Left hindlimb (tissue), 1 donor: Measurements from ENCODE around the gene TLK2.
"Not testable (repeated sequence)": the region's sequence is repeated elsewhere in the genome, so short reads cannot be mapped to it uniquely, and the experiment has no call there.

Experiments used
- DNase-seq: peaks from one replicate; pipeline ENCODE4 v3.0.0-alpha.2; 2018

TLK2 gene

DNA sequence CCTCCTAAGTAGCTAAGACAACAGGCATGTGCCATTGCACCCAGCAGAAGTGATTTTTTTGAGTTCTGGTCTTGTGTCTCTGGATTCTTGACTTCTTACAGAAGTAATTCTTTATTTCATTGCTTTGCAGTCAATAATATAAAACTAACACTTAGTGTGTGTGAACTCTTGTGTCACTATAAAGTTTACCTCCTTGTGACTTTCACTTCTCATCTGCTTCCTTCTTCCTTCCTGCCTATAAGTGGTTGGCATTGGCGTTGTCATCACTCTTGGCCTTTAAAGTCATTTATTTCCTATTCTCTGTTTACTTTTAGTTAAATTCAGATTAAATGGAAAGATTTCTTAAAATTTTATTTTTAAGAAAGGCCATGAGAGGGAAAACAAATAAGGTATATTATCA is 12.4 kb downstream of the TLK2 start:
- DNase-seq: not testable (repeated sequence)

DNA sequence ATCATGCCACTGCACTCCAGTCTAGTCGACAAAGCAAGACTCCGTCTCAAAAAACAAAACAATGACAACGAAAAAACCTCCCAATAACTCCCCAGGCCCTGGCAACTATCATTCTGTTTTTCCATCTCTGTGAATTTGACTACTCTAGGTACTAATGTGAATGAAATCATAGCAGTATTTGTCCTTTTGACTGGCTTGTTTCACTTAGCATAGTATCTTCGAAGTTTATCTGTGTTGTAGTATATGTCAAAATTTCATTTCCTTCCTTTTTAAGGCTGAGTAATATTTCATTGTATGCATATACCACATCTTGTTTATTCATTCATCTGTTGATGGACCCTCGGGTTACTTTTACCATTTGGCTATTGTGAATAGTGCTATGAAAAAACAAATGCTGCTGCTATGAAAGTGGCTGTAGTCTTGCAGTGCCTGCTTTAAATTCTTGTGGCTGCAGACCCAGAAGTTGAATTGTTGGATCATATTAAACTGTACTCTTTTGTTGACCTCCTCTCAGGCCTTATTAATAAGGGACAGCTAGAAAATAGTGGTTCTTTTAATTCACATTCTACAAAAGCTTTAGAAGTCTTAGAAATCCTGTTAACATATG is 14.5 kb downstream of the TLK2 start:
- DNase-seq: not testable (repeated sequence)

- DNase-seq: not testable (repeated sequence)
Measured at GRCh38 chr17:62494073-62494472, 15.4 kb downstream of the TLK2 start.

DNA sequence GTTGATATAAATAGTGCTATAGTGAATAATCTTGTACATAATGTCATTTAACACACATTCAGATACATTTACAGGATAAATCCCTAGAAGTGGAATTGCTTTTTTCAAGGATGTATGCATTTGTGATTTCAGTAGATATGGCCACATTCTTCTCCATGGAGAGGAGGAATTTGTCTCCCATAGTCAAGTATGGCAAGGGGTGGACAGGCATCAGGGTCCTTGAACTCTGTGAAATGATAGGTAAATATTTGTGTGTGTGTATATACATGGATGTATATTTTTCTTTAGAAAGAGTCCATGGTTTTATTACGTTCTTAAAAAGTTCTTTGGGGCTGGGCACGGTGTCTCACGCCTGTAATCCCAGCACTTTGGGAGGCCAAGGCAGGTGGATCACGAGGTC is 17.7 kb downstream of the TLK2 start:
- DNase-seq: not testable (repeated sequence)

DNA sequence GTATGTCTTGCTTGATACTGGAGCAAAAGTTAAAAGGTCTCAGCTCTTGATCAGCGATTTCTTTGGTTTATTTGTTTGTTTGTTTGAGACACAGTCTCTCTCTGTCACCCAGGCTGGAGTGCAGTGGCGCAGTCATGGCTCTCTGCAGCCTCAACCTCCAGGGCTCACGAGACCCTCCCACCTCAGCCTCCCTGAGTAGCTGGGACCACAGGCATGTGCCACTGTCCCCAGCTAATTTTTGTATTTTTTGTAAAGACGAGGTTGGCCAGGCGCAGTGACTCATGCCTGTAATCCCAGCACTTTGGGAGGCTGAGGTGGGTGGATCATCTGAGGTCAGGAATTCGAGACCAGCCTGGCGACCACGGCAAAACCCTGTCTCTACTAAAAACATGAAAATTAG is 20.2 kb downstream of the TLK2 start:
- DNase-seq: not testable (repeated sequence)

DNA sequence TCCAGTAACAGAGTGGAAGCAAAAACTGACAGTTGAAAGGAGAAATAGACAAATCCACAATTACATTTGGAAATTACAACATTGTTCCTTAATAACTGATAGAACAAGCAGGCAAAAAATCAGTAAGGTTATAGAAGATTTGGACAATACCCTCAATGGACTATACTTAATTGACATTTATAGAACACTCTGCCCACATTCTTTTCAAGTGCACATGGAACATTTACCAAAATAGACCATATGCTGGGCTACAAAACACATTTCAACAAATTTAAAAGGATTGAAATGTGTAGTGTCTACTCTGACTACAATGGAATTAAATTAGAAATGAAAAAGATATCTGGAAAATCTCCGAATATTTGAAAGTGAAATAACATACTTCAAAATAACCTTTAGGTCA is 21.8 kb downstream of the TLK2 start:
- DNase-seq: not testable (repeated sequence)

DNA sequence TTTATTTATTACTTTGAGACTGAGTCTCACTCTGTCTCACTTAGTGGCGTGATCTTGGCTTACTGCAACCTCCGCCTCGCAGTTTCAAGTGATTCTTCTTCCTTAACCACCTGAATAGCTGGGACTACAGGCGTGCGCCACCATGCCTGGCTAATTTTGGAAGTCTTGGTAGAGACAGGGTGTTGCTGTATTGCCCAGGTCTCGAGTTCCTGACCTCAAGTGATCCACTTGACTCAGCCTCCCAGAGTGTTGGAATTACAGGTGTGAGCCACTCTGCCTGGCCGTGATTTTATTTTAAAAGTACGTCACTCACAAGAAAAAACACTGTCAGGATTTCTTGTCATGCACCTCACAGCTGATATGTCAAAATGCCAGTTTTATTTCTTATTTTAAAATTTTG is 26.2 kb downstream of the TLK2 start:
- not testable (repeated sequence) for DNase-seq

DNA sequence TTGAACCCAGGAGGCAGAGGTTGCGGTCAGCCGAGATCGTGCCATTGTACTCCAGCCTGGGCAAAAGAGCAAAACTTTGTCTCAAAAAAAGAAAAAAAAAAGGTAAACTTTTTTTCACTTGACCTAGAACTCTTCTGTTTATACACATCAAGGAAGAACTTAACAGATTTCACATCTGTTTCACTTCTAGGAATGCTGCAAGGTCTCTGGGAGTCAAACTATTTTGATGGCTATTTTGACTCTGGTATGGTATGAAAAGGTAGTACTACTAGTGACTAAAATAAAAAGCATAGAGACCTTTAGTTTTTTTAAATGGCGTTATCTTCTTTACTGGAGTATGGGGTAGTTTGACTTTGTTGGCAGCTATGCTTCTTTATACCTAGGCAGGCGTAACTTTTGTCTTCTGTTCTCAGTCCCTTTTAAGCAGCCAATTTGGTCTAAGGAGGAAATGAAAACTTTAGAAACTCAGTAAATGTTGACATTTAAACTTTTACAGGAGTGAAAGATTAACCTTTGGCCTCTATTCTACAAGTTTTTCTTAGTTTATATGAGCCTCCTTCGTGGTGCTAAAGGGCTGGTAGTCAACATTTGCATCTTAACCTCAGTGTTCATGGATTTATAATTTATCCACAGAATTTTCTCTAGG is 28.7 kb downstream of the TLK2 start:
- not testable (repeated sequence) for DNase-seq

DNA sequence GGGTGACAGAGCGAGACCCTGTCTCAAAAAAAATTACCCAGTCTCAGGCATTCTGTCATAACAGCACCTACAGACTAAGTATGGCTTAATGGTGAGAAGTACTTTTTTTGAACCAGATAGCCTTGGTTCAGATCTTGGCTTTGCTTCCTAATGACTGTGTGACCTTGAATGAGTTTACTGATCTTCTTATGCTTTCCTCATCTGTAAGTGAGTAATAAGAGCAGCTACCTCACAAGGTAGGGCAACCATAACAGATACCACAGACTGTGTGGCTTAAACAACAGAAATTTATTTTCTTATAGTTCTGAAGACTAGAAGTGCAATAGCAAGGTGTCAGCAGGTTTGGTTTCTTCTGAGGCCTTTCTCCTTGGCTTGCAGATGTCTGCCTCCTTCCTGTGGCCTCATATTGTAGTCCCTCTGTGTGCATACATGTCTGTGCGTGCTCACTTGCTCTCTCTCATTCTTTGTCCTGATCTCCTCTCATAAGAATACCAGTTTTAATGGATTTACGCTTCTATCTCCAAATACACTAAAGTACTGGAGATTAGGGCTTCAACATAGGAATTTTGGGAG is 31.7 kb downstream of the TLK2 start:
- not testable (repeated sequence) for DNase-seq

DNA sequence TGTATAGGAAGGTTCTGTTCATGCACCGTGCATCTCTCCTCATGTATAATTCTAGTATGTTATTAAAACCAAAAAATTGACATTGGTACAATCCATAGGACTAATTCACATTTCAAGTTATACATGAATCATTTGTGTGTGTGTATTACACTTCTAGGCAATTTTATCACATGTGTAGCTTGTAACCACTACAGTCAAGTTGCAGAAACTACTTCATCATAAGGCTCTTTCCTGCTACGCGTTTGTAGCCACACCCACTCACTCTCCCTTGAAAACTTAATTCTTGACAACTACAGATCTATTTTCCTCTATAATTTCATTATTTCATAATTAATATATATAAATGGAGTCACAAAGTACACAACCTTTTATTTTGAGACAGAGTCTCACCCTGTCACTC is 32.4 kb downstream of the TLK2 start:
- DNase-seq: not testable (repeated sequence)

- DNase-seq: not testable (repeated sequence)
Measured at GRCh38 chr17:62516376-62516775, 37.8 kb downstream of the TLK2 start.

- DNase-seq: not testable (repeated sequence)
Measured at GRCh38 chr17:62521295-62521694, 42.7 kb downstream of the TLK2 start.

GRCh38 chr17:62524077-62524476 is 45.5 kb downstream of the TLK2 start:
- not testable (repeated sequence) for DNase-seq

GRCh38 chr17:62525317-62525716 is 46.7 kb downstream of the TLK2 start:
- not testable (repeated sequence) for DNase-seq

DNA sequence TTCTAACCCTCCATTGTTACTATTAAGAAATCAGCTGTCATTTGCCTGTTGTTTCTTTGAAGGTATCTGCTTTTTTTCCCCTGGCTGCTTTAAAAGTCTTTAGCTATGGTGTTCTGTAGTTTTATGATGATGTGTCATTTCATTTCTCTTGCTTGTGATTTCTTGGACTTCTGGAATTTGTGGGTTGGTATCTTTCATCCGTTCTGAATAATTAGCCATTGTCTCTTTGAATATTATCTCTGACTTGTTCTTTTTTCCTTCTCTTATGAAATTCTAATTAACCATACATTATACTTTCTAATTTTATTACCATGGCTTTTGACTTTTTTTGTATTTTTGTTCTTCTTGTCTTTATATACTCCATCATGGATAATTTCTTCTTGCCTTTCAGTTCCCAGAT is 52.3 kb downstream of the TLK2 start:
- DNase-seq: not testable (repeated sequence)

DNA sequence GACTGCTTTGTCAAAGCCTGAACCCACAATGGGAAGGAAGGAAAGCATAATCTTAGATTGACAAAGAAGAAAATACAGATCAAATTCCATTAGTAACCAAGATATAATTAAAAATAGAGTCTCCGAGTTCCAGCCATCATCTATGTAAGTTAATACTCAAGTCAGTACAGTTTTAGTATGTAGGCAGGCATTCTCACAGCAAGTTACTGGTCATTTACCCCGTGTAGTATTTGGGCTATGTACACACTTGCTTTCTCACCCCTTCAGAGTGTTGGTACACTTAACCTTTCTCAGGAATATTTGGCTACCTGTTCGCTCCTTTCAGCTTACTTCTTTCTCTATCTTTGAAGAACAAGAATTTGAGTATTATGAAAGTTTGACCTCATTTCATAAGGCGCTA is 57.9 kb downstream of the TLK2 start:
- DNase-seq: not testable (repeated sequence)

GRCh38 chr17:62541073-62541472 is 62.4 kb downstream of the TLK2 start:
- not testable (repeated sequence) for DNase-seq

DNA sequence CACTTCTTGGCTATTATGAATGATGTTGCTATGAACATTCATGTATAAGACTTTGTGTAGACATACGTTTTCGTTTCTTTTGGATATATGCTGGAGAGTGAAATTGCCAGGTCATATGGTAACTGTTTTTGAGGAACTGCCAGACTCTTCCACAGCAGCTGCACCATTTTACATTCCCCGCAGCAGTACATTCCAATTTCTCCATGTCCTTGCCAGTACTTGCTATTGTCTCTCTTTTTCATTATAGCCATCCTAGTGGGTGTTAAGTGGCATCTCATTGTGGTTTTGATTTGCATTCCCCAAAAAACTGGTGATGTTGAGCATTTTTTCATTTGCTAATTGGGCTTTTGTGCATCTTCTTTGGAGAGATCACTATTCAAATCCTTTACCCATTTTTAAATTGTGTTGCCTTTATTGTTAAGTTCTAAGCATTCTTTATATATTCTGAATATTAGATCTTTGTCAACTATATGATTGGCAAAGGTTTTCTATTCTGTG is 64.7 kb downstream of the TLK2 start:
- not testable (repeated sequence) for DNase-seq

DNA sequence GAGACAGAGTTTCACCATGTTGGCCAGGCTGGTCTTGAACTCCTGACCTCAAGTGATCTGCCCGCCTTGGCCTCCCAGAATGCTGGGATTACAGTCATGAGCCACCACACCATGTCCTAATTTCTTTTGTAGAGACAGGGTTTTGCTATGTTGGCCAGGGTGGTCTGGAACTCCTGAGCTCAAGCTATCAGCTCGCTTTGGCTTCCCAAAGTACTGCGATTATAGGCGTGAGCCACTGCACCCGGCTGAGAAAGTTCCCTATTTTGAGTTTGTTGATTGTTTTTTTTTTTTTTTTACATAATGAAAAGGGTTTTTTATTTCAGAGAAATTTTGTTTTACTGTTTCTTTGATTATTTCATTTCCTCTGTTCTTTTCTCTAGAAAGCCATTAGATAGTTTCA is 67.4 kb downstream of the TLK2 start:
- DNase-seq: not testable (repeated sequence)

DNA sequence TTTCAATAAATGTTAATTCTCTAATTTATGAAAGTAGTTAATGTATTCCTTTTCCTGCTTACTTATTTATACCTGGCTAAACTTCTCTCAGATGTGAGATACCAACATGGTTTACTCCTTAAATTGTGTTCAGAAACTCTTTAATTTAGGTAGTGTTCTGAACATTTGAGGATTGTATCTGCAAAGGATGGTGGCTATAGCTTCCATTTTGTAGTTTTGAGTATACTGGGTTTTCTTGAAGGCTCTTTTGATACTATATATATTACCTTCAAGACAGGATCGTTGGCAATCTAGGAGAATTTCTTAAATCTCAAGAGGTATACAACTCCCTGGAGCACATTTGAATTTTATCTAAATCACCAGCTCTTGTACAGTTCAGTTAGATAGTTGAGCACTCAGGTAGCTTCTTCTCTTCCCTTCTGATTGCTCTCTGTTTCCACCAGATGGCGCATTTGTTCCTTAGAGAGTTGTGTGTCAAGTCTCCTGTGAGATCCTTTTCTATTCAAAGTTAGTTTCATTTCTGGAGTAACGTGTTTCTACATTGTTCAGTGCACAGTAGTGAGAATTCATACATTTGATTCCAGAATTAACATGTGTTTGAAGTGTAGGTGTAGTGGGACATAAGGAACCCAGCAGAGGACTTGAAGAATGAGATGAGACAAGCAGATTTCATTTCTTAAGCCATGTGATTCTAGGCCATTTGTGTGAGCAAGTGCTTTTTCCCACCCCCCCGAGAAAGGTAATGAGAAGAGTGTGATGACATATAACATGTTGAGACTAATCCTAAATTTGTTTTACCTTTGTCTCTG is 74.4 kb downstream of the TLK2 start:
- not testable (repeated sequence) for DNase-seq

DNA sequence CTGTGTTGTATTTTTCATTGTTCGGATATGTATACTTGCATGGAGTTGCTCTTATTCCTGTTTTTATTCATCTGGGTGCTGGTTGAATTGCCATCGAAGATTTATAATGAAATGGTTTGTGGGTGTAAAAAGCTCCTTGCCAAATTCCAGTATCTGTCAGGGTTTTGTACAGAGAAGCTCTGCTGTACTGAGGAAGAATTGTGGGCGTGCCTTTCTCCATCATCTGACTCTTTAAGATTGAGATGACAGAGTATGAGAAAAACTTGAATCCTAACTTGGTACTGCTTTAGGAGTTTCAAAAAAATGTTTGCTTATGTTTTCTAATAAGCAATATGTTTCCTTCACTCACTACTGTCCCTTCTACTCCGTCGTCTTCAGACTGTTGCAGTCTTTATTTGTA is 78.9 kb downstream of the TLK2 start:
- DNase-seq: not testable (repeated sequence)

DNA sequence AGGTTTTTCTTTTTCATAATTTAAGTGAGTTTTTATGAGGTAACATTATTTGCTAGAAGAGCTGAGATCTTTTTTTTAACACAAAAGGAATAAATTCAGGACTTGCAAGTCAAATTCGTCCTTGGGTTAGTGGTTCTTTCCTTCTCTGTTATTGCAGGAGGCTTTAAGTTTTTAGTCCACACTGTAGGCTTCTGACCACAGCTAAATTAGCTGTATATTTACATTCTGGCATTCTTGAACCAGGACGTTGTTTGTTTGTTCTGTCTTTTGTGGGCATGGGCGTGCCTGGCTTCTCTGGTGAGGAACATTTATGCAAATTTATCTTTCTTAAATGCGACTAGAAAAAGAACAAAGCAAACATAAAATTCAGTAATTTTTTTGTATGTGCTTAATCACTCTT is 80.3 kb downstream of the TLK2 start:
- DNase-seq: not testable (repeated sequence)

DNA sequence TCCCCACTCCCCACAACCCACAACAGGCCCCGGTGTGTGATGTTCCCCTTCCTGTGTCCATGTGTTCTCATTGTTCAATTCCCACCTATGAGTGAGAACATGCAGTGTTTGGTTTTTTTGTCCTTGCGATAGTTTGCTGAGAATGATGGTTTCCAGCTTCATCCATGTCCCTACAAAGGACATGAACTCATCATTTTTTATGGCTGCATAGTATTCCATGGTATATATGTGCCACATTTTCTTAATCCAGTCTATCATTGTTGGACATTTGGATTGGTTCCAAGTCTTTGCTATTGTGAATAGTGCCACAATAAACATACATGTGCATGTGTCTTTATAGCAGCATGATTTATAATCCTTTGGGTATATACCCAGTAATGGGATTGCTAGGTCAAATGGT is 82.3 kb downstream of the TLK2 start:
- not testable (repeated sequence) for DNase-seq
